HepG2 (cell line): Measurements from ENCODE around the gene GBX1. TPM values are rescaled to one million over a fixed set of nuclear protein-coding genes. Genes with fewer than 3 reads are reported as not detected.

Source experiments
- ATAC-seq: fragments of 200-7000 bp; cut with Tn5 transposase; 3 replicates; pipeline ENCODE4 v1.9.1; 2020; ENCODE audit warnings: mild to moderate bottlenecking, moderate library complexity
- BruUV-seq: library from RNA; stranded (reverse); fragments of 400-500 nt; replicated peaks from 2 replicates; lab custom pipeline; 2021; lab: Mats Ljungman, UMichigan
- CTCF ChIA-PET: fragments of 300-600 bp; formaldehyde crosslinking; extraction: SDS; loops from one replicate; lab custom pipeline; 2021; ENCODE audit warnings: low total read pairs, inconsistent platforms, low intra/inter-chr PET ratio; lab: Yijun Ruan, JAX
- POLR2A ChIA-PET: fragments of 350-600 bp; sonication (Branson Sonifier 250); formaldehyde crosslinking; loops from one replicate; lab custom pipeline; 2020; ENCODE audit warnings: antibody characterized with exemption, inconsistent platforms; lab: Yijun Ruan, JAX
- DNase-seq: peaks from one replicate; pipeline ENCODE4 v3.0.0-alpha.2; 2015; ENCODE audit warnings: low spot score
- FAIRE-seq: peaks from 3 replicates; lab custom pipeline; 2011; peaks lifted over from hg19 to GRCh38; lab: Jason Lieb, UNC
- H2AFZ ChIP-seq: one replicate; pipeline ENCODE4 v1.6.1; 2011; ENCODE audit warnings: low read length, inconsistent platforms
- H3K27ac ChIP-seq: fragments of 300-600 bp; 3 replicates; pipeline ENCODE4 v1.8.0; 2011; ENCODE audit warnings: mixed run types, mild to moderate bottlenecking, mixed read lengths, low read length, inconsistent platforms; ENCODE audit not compliant: insufficient read depth; ENCODE audit errors: extremely low read length
- H3K27me3 ChIP-seq, 2 experiments: fragments of 200-600 bp in 1 of 2; 2 replicates in 1 of 2; 3 replicates in 1 of 2; pipeline versions ENCODE4 v1.6.0 to v1.8.0; 2011; ENCODE audit warnings: low read length in 2 of 2, mild to moderate bottlenecking in 2 of 2, moderate library complexity in 2 of 2, inconsistent platforms in 1 of 2; ENCODE audit not compliant: insufficient read depth in 2 of 2, control insufficient read depth in 1 of 2
- H3K36me3 ChIP-seq, 2 experiments: fragments of 200-600 bp in 1 of 2; replicated peaks in 1 of 2; 2 replicates in 1 of 2; 3 replicates in 1 of 2; pipeline versions ENCODE4 v1.5.1 to v1.8.0; 2011; ENCODE audit warnings: low read length in 2 of 2, inconsistent platforms in 1 of 2; ENCODE audit not compliant: insufficient read depth in 2 of 2, control insufficient read depth in 1 of 2
- H3K4me1 ChIP-seq: 2 replicates; pipeline ENCODE4 v1.5.1; 2012; ENCODE audit warnings: low read length, inconsistent platforms; ENCODE audit not compliant: insufficient read depth
- H3K4me2 ChIP-seq: 2 replicates; pipeline ENCODE4 v1.6.0; 2011; ENCODE audit warnings: low read depth, low read length, inconsistent platforms
- H3K4me3 ChIP-seq, 3 experiments: fragments of 200-600 bp in 1 of 3; sonication (generic), shearing (Covaris generic) in 1 of 3; replicated peaks in 1 of 3; 2 replicates each; pipeline ENCODE4 v1.5.1; 2011 to 2016; ENCODE audit warnings: low read length in 3 of 3, inconsistent platforms in 2 of 3, low read depth in 2 of 3, mild to moderate bottlenecking in 2 of 3, control low read depth in 1 of 3, mixed read lengths in 1 of 3; ENCODE audit not compliant: insufficient read depth in 1 of 3
- H3K79me2 ChIP-seq: one replicate; pipeline ENCODE4 v1.6.1; 2011; ENCODE audit warnings: low read length, inconsistent platforms; ENCODE audit not compliant: insufficient read depth
- H3K9ac ChIP-seq: 2 replicates; pipeline ENCODE4 v1.6.0; 2011; ENCODE audit warnings: mild to moderate bottlenecking, low read depth, low read length, inconsistent platforms; ENCODE audit not compliant: insufficient read depth
- H3K9me3 ChIP-seq: 2 replicates; pipeline ENCODE4 v1.5.1; 2012; ENCODE audit warnings: mild to moderate bottlenecking, low read length
- H4K20me1 ChIP-seq: 2 replicates; pipeline ENCODE4 v1.6.0; 2011; ENCODE audit warnings: inconsistent platforms, mild to moderate bottlenecking, low read length, moderate library complexity; ENCODE audit not compliant: insufficient read depth
- MIXL1 ChIP-seq: IDR thresholded peaks from 2 replicates; pipeline ENCODE4 v1.6.1; 2016
- ZMAT3 ChIP-seq: sonication (generic); formaldehyde crosslinking; conservative IDR thresholded peaks from 2 replicates; pipeline ENCODE4 v1.7.0; 2021; ENCODE audit warnings: missing genetic modification reagents
- WGBS: methylation state at CpG from one replicate; pipeline ENCODE4 v1.1.6; 2017; ENCODE audit warnings: low lambda C conversion rate; 5-methylcytosine and 5-hydroxymethylcytosine counted together
- in situ Hi-C: cut with HindIII; loops from 2 replicates; pipeline ENCODE4 v1.10.0; 2017; ENCODE audit warnings: low pct_unique_long_range_greater_than_20kb; ENCODE audit not compliant: extremely low pct_ligation_motif_present
- intact Hi-C: fragments of 100-400 bp; cut with micrococcal nuclease; formaldehyde crosslinking; loops from one replicate; pipeline ENCODE4 v1.10.0; 2022; ENCODE audit not compliant: unreplicated experiment
- polyA plus RNA-seq, 8 experiments: library from polyadenylated mRNA; depleted of rRNA in 3 of 8; stranded (reverse) in 7 of 8; unstranded in 1 of 8; fragments of >200 nt; fragmentation: Illumina TruSeq in 4 of 8; extraction: Trizol in 4 of 8; gene quantifications; 2 replicates each; pipeline versions ENCODE4 v1.2.1 to v1.2.3, GENCODE V29; 2011 to 2016; ENCODE audit warnings: low read depth in 4 of 8, missing spikeins in 1 of 8, mixed read lengths in 1 of 8; ENCODE audit not compliant: insufficient read depth in 1 of 8
- total RNA-seq, 5 experiments: library from RNA; depleted of rRNA; stranded (reverse); fragments of >200 nt; fragmentation: Illumina TruSeq; extraction: Trizol; gene quantifications; 2 replicates each; pipeline ENCODE4 v1.2.3, GENCODE V29; 2016; ENCODE audit warnings: low read depth in 1 of 5
- TF ChIP-seq, protein P1 (sequence below): sonication (generic); formaldehyde crosslinking; IDR thresholded peaks from 2 replicates; pipeline ENCODE4 v1.8.0; 2022; ENCODE audit warnings: missing genetic modification reagents, low read depth, mild to moderate bottlenecking, borderline replicate concordance
- TF ChIP-seq, protein P2 (sequence below): sonication (generic); formaldehyde crosslinking; IDR thresholded peaks from 2 replicates; pipeline ENCODE4 v1.5.0; 2020; ENCODE audit warnings: mild to moderate bottlenecking, low read depth, missing genetic modification reagents, borderline replicate concordance
- TF ChIP-seq, protein P3 (sequence below): sonication (generic); formaldehyde crosslinking; IDR thresholded peaks from 2 replicates; pipeline ENCODE4 v1.4.0; 2020; ENCODE audit warnings: missing genetic modification reagents

The GBX1 gene
- total and polyA plus RNA-seq, 2 of the 13 experiments (the other 11 are each of a cell fraction or from before 2014, with no cell fraction given), result not detected

DNA sequence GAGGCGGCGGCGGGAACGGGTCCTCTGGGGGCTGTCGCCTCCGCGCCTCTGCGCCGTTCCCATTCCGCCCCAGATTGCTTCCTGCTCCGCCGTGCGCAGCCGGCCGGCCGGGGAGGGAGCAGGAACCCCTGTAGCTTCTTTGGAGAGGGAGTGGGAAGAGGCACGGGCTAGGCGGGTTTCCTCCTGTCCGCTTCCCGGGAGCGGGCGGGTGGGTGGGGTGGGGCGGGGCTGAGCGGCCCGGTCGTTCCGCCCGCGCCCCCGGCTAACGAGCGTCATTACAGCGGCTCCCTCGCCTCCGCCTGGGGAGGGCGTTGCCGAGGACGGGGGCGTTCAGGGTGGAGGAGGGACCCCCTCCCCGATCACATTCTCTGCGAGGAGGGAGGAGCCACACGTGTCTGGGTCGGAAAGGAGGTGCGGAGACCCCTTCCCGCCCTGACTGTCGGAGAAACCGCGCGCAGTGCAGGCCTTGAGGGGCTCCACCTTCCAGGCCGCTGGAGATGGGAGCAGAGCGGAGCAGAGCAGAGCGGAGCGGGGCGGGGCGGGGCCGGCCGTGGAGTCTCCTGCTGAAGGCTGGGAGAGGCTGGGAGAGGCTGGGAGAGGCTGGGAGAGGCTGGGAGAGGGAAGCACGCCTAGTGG lies 41.5 kb downstream of the GBX1 start (continued):
- TF ChIP-seq, protein P1, sequence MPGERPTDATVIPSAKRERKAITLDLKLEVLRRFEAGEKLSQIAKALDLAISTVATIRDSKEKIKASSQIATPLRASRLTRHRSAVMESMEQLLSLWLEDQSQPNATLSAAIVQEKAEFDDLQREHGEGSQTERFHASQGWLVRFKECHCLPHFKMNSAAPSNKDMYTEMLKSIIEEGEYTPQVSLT (CRISPR knock-in tag), result no peak
- no peak for TF ChIP-seq MIXL1 (CRISPR knock-in tag)
- TF ChIP-seq ZMAT3 (CRISPR knock-in tag), result no peak

DNA sequence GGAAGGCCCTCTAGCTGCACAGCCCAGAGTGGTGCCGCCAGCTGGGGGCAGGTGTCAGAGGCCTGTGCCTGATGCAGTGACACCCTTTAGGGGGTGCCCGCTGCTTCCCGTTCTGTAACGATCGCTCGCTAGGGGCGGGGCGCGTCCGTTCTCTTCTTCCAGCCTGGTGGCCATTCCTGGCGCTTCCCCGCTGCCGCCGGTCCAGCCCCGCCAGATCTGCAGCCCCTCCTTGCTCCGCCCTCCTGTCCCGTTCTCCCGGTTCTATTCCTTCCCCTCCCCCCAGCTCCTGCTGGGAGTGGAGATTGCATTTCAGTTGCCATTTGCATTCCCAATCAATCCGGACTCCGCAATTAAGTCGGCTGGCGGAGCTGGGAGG lies 42.0 kb downstream of the GBX1 start:
- no peak overlapping the region for H3K9ac ChIP-seq
- H3K9me3 ChIP-seq, result no peaks in the 10 kb centered on the region
- WGBS, result 93% methylated on average over 22 of the region's 22 CpGs
- H4K20me1 ChIP-seq, result peaks cover 6% of the 10 kb centered on the region; the same call in 1 of the 2 replicates
- no peaks in the 10 kb centered on the region for H3K27me3 ChIP-seq
- intact Hi-C loops, result no loop called here
- ATAC-seq (no peak), FAIRE-seq (no peak), DNase-seq (no peak)
- BruUV-seq, result no TSS peak
- TF ChIP-seq, protein P2, sequence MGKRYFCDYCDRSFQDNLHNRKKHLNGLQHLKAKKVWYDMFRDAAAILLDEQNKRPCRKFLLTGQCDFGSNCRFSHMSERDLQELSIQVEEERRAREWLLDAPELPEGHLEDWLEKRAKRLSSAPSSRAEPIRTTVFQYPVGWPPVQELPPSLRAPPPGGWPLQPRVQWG (CRISPR knock-in tag), result no peak
- TF ChIP-seq, protein P3, sequence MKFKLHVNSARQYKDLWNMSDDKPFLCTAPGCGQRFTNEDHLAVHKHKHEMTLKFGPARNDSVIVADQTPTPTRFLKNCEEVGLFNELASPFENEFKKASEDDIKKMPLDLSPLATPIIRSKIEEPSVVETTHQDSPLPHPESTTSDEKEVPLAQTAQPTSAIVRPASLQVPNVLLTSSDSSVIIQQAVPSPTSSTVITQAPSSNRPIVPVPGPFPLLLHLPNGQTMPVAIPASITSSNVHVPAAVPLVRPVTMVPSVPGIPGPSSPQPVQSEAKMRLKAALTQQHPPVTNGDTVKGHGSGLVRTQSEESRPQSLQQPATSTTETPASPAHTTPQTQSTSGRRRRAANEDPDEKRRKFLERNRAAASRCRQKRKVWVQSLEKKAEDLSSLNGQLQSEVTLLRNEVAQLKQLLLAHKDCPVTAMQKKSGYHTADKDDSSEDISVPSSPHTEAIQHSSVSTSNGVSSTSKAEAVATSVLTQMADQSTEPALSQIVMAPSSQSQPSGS (CRISPR knock-in tag), result no peak
- peaks cover 16 to 50% of the 10 kb centered on the region in 2 experiments for H3K36me3 ChIP-seq
- no peaks in the 10 kb centered on the region for H3K79me2 ChIP-seq
- no peaks in the 10 kb centered on the region for H3K4me1 ChIP-seq
- H3K27ac ChIP-seq, result no peak overlapping the region
- no peak overlapping the region for H3K4me3 ChIP-seq
- no peak overlapping the region for H3K4me2 ChIP-seq
- ChIA-PET CTCF (interaction anchor here (3.1 kb wide), 1 partner anchor 47 kb away, joined by 67 read pairs; no protein-coding TSS in a partner anchor), POLR2A (no interaction called here)
- in situ Hi-C loops, result loop anchor here (10.0 kb wide), 1 partner anchor 179 kb away; no protein-coding TSS in a partner anchor
- no peak overlapping the region for H2AFZ ChIP-seq
